Lung (tissue), 12 donors: Measurements from ENCODE around the gene NPPC. TPM values are rescaled to one million over a fixed set of nuclear protein-coding genes. Genes with fewer than 3 reads are reported as not detected.

Experiments used
- ATAC-seq: fragments of 200-7000 bp; cut with Tn5 transposase; one replicate; pipeline ENCODE4 v1.9.1; 2020; ENCODE audit warnings: moderate number of reproducible peaks; ENCODE audit not compliant: insufficient read depth, low FRiP score
- DNase-seq, 3 donors: peaks; one replicate each; pipeline ENCODE4 v3.0.0-alpha.2; 2013 to 2017
- H3K27ac ChIP-seq, 2 donors: one replicate each; pipeline ENCODE4 v1.5.1; 2013; ENCODE audit warnings: mild to moderate bottlenecking in 2 of 2, moderate library complexity in 2 of 2, control low read depth in 1 of 2, inconsistent platforms in 1 of 2, low read depth in 1 of 2, low read length in 1 of 2
- H3K27me3 ChIP-seq, 3 donors: one replicate each; pipeline ENCODE4 v1.5.1; 2013; ENCODE audit warnings: low read length in 2 of 3; ENCODE audit not compliant: control insufficient read depth in 3 of 3, insufficient read depth in 3 of 3
- H3K36me3 ChIP-seq, 4 donors: one replicate each; pipeline ENCODE4 v1.5.1; 2013; ENCODE audit warnings: low read length in 4 of 4, mild to moderate bottlenecking in 1 of 4, moderate library complexity in 1 of 4; ENCODE audit not compliant: control insufficient read depth in 4 of 4, insufficient read depth in 4 of 4
- H3K4me1 ChIP-seq, 5 donors: one replicate each; pipeline ENCODE4 v1.5.1; 2013; ENCODE audit warnings: low read length in 5 of 5, mild to moderate bottlenecking in 2 of 5, moderate library complexity in 1 of 5; ENCODE audit not compliant: control insufficient read depth in 5 of 5, insufficient read depth in 5 of 5
- H3K4me3 ChIP-seq: one replicate; pipeline ENCODE4 v1.5.1; 2013; ENCODE audit warnings: mild to moderate bottlenecking, control low read depth, moderate library complexity
- H3K9ac ChIP-seq, 2 donors: one replicate each; pipeline ENCODE4 v1.5.1; 2013; ENCODE audit warnings: low read length in 2 of 2, control low read depth in 1 of 2; ENCODE audit not compliant: insufficient read depth in 1 of 2
- H3K9me3 ChIP-seq, 4 donors: one replicate each; pipeline ENCODE4 v1.5.1; 2013; ENCODE audit warnings: low read length in 3 of 4, mild to moderate bottlenecking in 1 of 4, moderate library complexity in 1 of 4; ENCODE audit not compliant: control insufficient read depth in 4 of 4, insufficient read depth in 3 of 4
- WGBS, 2 donors: extraction: QIAGEN DNeasy Blood & Tissue Kit; methylation state at CpG; one replicate each; pipeline ENCODE4 v1.1.7; 2013; 5-methylcytosine and 5-hydroxymethylcytosine counted together
- polyA plus RNA-seq, 2 donors: library from polyadenylated mRNA; stranded (reverse); fragments of 200-250 nt; gene quantifications; one replicate each; pipeline ENCODE4 v1.2.1, GENCODE V29; 2013
- total RNA-seq, 2 donors: library from RNA; depleted of rRNA in 1 of 2; stranded (reverse); fragments of >200 nt in 1 of 2; gene quantifications; one replicate each; pipeline ENCODE4 v1.2.1, GENCODE V29; 2014 to 2021
- TF ChIP-seq, protein P1 (sequence below): IDR thresholded peaks from 2 replicates; pipeline ENCODE4 v1.5.1; 2012; ENCODE audit warnings: mild to moderate bottlenecking; ENCODE audit errors: control extremely low read depth, extremely low read depth
- donor health status: control.
- donor health status: control.
- donor health status: Bipolar disorder and iron deficiency.
- donor health status: healthy.
- donor health status: DM: yes; HTN: yes; CAD: no.

The NPPC gene
- total and polyA plus RNA-seq, 4 donors = 0.77 to 0.94 TPM; not detected in 2

DNA sequence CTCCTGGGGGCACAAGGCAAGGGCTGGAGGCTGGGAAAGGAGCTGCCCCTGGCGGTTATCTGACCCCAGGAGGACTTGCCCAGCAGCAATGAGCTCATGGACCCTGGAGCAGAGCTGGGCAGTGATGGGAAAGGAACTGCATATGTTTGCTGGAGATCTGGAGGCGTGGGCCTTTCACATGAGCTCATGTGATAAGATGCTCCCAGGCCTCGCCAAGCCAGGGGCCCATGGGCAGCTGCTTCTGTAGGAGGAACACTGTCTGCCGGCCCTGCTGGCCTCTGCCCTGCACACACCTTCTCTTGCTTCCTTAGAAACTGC lies 9.0 kb upstream of the NPPC start:
- Histone ChIP-seq H3K4me3 (no peak overlapping the region), H3K27me3 (peaks cover 0 to under 1% (median 0%) of the 10 kb centered on the region in 3 donors), H3K9ac (no peak overlapping the region), H3K36me3 (no peaks in the 10 kb centered on the region), H3K27ac (no peak overlapping the region), H3K4me1 (peaks cover 0 to 3% (median 0%) of the 10 kb centered on the region in 5 donors), H3K9me3 (no peaks in the 10 kb centered on the region)
- 82 to 91% methylated on average over 4 of the region's 4 CpGs for WGBS, 2 donors
- DNase-seq (no peak), ATAC-seq (no peak)
- TF ChIP-seq, protein P1, sequence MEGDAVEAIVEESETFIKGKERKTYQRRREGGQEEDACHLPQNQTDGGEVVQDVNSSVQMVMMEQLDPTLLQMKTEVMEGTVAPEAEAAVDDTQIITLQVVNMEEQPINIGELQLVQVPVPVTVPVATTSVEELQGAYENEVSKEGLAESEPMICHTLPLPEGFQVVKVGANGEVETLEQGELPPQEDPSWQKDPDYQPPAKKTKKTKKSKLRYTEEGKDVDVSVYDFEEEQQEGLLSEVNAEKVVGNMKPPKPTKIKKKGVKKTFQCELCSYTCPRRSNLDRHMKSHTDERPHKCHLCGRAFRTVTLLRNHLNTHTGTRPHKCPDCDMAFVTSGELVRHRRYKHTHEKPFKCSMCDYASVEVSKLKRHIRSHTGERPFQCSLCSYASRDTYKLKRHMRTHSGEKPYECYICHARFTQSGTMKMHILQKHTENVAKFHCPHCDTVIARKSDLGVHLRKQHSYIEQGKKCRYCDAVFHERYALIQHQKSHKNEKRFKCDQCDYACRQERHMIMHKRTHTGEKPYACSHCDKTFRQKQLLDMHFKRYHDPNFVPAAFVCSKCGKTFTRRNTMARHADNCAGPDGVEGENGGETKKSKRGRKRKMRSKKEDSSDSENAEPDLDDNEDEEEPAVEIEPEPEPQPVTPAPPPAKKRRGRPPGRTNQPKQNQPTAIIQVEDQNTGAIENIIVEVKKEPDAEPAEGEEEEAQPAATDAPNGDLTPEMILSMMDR = no peak

DNA sequence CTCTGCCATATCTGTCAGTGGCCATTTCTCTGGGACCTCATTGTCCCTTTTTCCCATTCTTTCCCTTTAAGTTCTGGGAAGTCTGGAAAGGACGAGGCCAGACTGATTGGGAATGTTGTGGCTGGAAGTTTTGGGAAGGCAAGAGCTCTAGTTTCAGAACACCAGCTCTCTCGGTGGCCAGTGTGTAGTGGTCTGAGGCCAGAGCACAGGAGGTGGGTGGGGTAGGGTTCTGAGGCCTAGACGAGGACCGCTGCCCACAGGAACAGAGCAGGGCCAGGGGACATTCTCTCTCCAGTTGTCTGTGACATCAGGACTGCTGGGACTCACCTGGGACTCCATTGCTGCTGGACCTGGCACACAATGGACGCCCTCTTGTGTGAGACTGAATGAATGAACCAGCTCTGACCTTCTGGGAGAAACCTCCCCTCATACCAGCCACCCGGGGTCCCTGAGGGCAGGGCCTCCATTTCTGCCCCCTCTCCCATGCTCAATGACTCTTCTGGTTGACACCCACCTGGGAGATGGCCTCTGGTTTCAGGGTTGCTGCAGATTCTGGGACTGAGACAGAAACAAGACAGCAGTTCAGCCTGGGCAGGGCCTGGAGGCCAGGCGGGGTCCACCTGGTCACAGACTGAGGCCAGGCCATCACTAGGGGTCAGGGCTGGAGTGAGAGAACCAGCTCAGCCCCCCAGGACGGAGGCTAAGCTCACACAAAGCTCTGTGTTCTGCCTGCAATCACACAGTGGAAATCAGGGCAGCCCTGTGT lies 8.4 kb upstream of the NPPC start:
- Histone ChIP-seq H3K27ac (no peak overlapping the region), H3K9ac (no peak overlapping the region), H3K4me1 (peaks cover 0 to 9% (median 0%) of the 10 kb centered on the region in 5 donors), H3K27me3 (peaks cover 0 to 6% (median 0%) of the 10 kb centered on the region in 3 donors), H3K36me3 (no peaks in the 10 kb centered on the region), H3K9me3 (no peaks in the 10 kb centered on the region), H3K4me3 (no peak overlapping the region)
- TF ChIP-seq, protein P1 = no peak
- ATAC-seq (no peak), DNase-seq (no peak)
- WGBS, 2 donors = 79 to 83% methylated on average over 8 of the region's 8 CpGs

DNA sequence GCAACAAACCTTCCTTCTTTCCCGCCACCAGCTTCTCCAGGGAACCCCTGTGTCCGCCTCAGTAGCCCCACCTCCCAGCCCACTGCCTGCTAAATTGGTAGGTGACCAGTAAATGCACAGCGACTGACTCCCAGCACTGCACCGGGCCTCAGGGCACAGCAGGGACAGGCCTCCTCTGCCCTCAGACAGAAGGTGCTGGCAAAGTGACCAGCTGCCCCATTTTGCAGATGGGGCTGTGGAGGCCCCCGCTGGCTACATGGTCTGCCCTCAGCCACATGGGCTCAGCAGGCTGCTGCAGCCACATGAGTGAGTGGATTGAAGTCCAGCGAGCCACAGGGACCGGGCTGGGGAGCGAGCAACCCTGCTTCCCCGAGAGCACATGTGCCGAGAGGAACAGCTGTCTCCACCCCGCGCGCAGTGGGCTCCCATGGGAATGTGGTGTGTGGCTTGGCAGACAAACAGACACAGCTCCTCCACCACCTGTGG lies 7.8 kb upstream of the NPPC start:
- H3K4me1 ChIP-seq = peaks cover 0 to 10% (median 0%) of the 10 kb centered on the region in 5 donors
- no peak overlapping the region for H3K9ac ChIP-seq
- no peak overlapping the region for H3K4me3 ChIP-seq
- 88% methylated on average over 13 of the region's 13 CpGs for WGBS, 2 donors
- peaks cover 0 to 12% (median 2%) of the 10 kb centered on the region in 3 donors for H3K27me3 ChIP-seq
- H3K27ac ChIP-seq = no peak overlapping the region
- H3K36me3 ChIP-seq = no peaks in the 10 kb centered on the region
- DNase-seq (no peak), ATAC-seq (no peak)
- no peaks in the 10 kb centered on the region for H3K9me3 ChIP-seq
- TF ChIP-seq, protein P1 = no peak
